HEK293T (cell line): ENCODE data around the gene AGAP1.

Source experiments
- ARNT ChIP-seq: fragments of 450-650 bp; IDR thresholded peaks from 2 replicates; pipeline ENCODE4 v1.6.1; 2017; ENCODE audit warnings: mild to moderate bottlenecking
- BHLHE40 ChIP-seq: fragments of 450-650 bp; IDR thresholded peaks from 2 replicates; pipeline ENCODE4 v1.6.1; 2016; ENCODE audit warnings: mild to moderate bottlenecking, moderate library complexity, borderline replicate concordance
- FOXA1 ChIP-seq: fragments of 450-650 bp; IDR thresholded peaks from 2 replicates; pipeline ENCODE4 v1.6.1; 2016; ENCODE audit warnings: mild to moderate bottlenecking
- FOXK2 ChIP-seq: fragments of 450-650 bp; IDR thresholded peaks from 2 replicates; pipeline ENCODE4 v1.6.1; 2016; ENCODE audit warnings: mild to moderate bottlenecking
- FOXM1 ChIP-seq: fragments of 450-650 bp; IDR thresholded peaks from 2 replicates; pipeline ENCODE4 v1.6.1; 2017; ENCODE audit warnings: mild to moderate bottlenecking, borderline replicate concordance
- HDGF ChIP-seq: fragments of 450-650 bp; IDR thresholded peaks from 2 replicates; pipeline ENCODE4 v1.6.1; 2017; ENCODE audit warnings: antibody characterized with exemption, borderline replicate concordance
- L3MBTL2 ChIP-seq: fragments of 450-650 bp; conservative IDR thresholded peaks from 2 replicates; pipeline ENCODE4 v1.6.1; 2016; ENCODE audit warnings: mild to moderate bottlenecking
- LEF1 ChIP-seq: fragments of 450-650 bp; IDR thresholded peaks from 2 replicates; pipeline ENCODE4 v1.6.1; 2017; ENCODE audit warnings: mild to moderate bottlenecking, borderline replicate concordance
- NFRKB ChIP-seq: fragments of 450-650 bp; IDR thresholded peaks from 2 replicates; pipeline ENCODE4 v1.6.1; 2016; ENCODE audit warnings: mild to moderate bottlenecking, moderate library complexity
- PKNOX1 ChIP-seq: fragments of 450-650 bp; IDR thresholded peaks from 2 replicates; pipeline ENCODE4 v1.6.1; 2016
- SP1 ChIP-seq: fragments of 450-650 bp; IDR thresholded peaks from 2 replicates; pipeline ENCODE4 v1.6.1; 2017
- SUZ12 ChIP-seq: fragments of 450-650 bp; IDR thresholded peaks from 2 replicates; pipeline ENCODE4 v1.6.1; 2016; ENCODE audit warnings: mild to moderate bottlenecking
- ZNF384 ChIP-seq: fragments of 450-650 bp; IDR thresholded peaks from 2 replicates; pipeline ENCODE4 v1.6.1; 2016

DNA sequence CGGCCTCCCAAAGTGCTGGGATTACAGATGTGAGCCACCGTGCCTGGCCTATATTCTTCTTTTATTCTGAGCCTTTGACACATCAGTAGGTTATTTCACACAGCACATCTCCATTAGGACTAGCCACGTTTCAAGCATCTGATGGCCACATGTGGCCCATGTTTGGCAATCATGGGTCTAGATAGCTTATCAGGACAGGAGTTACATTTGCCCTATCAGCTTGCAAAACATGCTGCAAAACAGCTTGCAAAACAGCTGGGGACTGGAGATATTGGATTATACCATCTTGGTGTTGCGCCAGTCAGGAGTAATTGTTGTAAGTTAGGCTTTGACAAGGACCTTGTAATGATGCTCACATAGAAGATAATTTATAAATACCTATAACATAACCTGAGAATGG lies 579.4 kb downstream of the AGAP1 start:
- TF ChIP-seq FOXM1 (no peak), ZNF384 (no peak), HDGF (no peak), BHLHE40 (no peak), FOXA1 (no peak), PKNOX1 (no peak), NFRKB (no peak), L3MBTL2 (no peak), SP1 (no peak), SUZ12 (no peak), FOXK2 (no peak), LEF1 (no peak), ARNT (no peak)
